ENCODE results near the gene HFE. TPM values are rescaled to one million over a fixed set of nuclear protein-coding genes. Genes with fewer than 3 reads are reported as not detected.
"Not testable (repeated sequence)": the region's sequence is repeated elsewhere in the genome, so short reads cannot be mapped to it uniquely, and the experiment has no call there.

The HFE gene
- polyA plus RNA-seq, 1 experiment, result 21.4 TPM

GRCh38 chr6:26067367-26067766, 19.9 kb upstream of the HFE start:
- POLR2A ChIA-PET, result no interaction called here
- TF ChIP-seq CTCF (IDR thresholded peaks at IDR 0.05; ENCODE audit: low read depth, low read length), result no peak
- Histone ChIP-seq H3K27me3 (ENCODE audit: control insufficient read depth, insufficient read depth, low read length) (no peaks in the 10 kb centered on the region), H3K4me3 (ENCODE audit: low read depth, low read length) (no peak overlapping the region), H3K9me3 (ENCODE audit: control insufficient read depth, insufficient read depth, low read length) (no peaks in the 10 kb centered on the region), H3K27ac (ENCODE audit: low read depth, low read length) (no peak overlapping the region)
- CTCF ChIA-PET, result interaction anchor here (16.6 kb wide), 1 partner anchor 28 kb away, joined by 858 read pairs; the partner anchor contains the start of gene HFE
- no peak for DNase-seq (ENCODE audit: low read depth, low spot score)

- ChIA-PET CTCF (interaction anchor here (16.6 kb wide), 1 partner anchor 27 kb away, joined by 858 read pairs; the partner anchor contains the start of gene HFE), POLR2A (no interaction called here)
- Histone ChIP-seq H3K27ac (ENCODE audit: low read depth, low read length) (no peak overlapping the region), H3K9me3 (ENCODE audit: control insufficient read depth, insufficient read depth, low read length) (no peaks in the 10 kb centered on the region), H3K27me3 (ENCODE audit: control insufficient read depth, insufficient read depth, low read length) (no peaks in the 10 kb centered on the region), H3K4me3 (ENCODE audit: low read depth, low read length) (no peak overlapping the region)
- no peak for DNase-seq (ENCODE audit: low read depth, low spot score)
- no peak for TF ChIP-seq CTCF (IDR thresholded peaks at IDR 0.05; ENCODE audit: low read depth, low read length)
These were observed 19.2 kb upstream of the HFE start for GRCh38 chr6:26068036-26068435.

GRCh38 chr6:26071135-26071534, 16.1 kb upstream of the HFE start:
- H3K27ac ChIP-seq (ENCODE audit: low read depth, low read length), result no peak overlapping the region
- H3K9me3 ChIP-seq (ENCODE audit: control insufficient read depth, insufficient read depth, low read length), result no peaks in the 10 kb centered on the region
- POLR2A ChIA-PET, result interaction anchor here (1.0 kb wide), 1 partner anchor 86 kb away, joined by 3 read pairs; no protein-coding TSS in a partner anchor
- no peaks in the 10 kb centered on the region for H3K27me3 ChIP-seq (ENCODE audit: control insufficient read depth, insufficient read depth, low read length)
- CTCF ChIA-PET, result interaction anchor here (16.6 kb wide), 1 partner anchor 24 kb away, joined by 858 read pairs; the partner anchor contains the start of gene HFE
- H3K4me3 ChIP-seq (ENCODE audit: low read depth, low read length), result no peak overlapping the region
- DNase-seq (ENCODE audit: low read depth, low spot score), result no peak
- no peak for TF ChIP-seq CTCF (IDR thresholded peaks at IDR 0.05; ENCODE audit: low read depth, low read length)

- Histone ChIP-seq H3K27me3 (ENCODE audit: control insufficient read depth, insufficient read depth, low read length) (no peaks in the 10 kb centered on the region), H3K27ac (ENCODE audit: low read depth, low read length) (no peak overlapping the region), H3K4me3 (ENCODE audit: low read depth, low read length) (no peak overlapping the region), H3K9me3 (ENCODE audit: control insufficient read depth, insufficient read depth, low read length) (no peaks in the 10 kb centered on the region)
- POLR2A ChIA-PET, result no interaction called here
- no peak for DNase-seq (ENCODE audit: low read depth, low spot score)
- CTCF ChIA-PET, result interaction anchor here (1.0 kb wide), 1 partner anchor 9 kb away, joined by 4 read pairs; no protein-coding TSS in a partner anchor
- no peak for TF ChIP-seq CTCF (IDR thresholded peaks at IDR 0.05; ENCODE audit: low read depth, low read length)
These were observed 12.0 kb upstream of the HFE start for GRCh38 chr6:26075063-26075717.

GRCh38 chr6:26078066-26078465, 9.2 kb upstream of the HFE start:
- CTCF ChIA-PET, result interaction anchor here (0.7 to 1.5 kb wide), 3 partner anchors 9 to 19 kb away, joined by 3 to 4 read pairs (median 4); partner anchors contain the start of gene HFE

GRCh38 chr6:26081096-26081495, 6.1 kb upstream of the HFE start:
- H3K4me3 ChIP-seq (ENCODE audit: low read depth, low read length); H3K27ac ChIP-seq (ENCODE audit: low read depth, low read length); H3K9me3 ChIP-seq (ENCODE audit: control insufficient read depth, insufficient read depth, low read length); POLR2A ChIA-PET; DNase-seq (ENCODE audit: low read depth, low spot score); H3K27me3 ChIP-seq (ENCODE audit: control insufficient read depth, insufficient read depth, low read length): not testable (repeated sequence)
- CTCF ChIA-PET, result interaction anchor here (0.6 to 4.3 kb wide), 5 partner anchors 11 to 23 kb away, joined by 3 to 28 read pairs (median 8); no protein-coding TSS in a partner anchor

More at GRCh38 chr6:26078066-26078465, 9.2 kb upstream of the HFE start:
- H3K9me3 ChIP-seq (ENCODE audit: control insufficient read depth, insufficient read depth, low read length); DNase-seq (ENCODE audit: low read depth, low spot score); H3K27ac ChIP-seq (ENCODE audit: low read depth, low read length); POLR2A ChIA-PET; H3K4me3 ChIP-seq (ENCODE audit: low read depth, low read length); H3K27me3 ChIP-seq (ENCODE audit: control insufficient read depth, insufficient read depth, low read length): not testable (repeated sequence)
